Ovary (tissue), 9 donors: ENCODE results near the gene CHCHD1. TPM values are rescaled to one million over a fixed set of nuclear protein-coding genes. Genes with fewer than 3 reads are reported as not detected.

Experiments used
- DNase-seq, 5 donors: peaks; one replicate each; pipeline ENCODE4 v3.0.0-alpha.2; 2019 to 2020
- H3K27ac ChIP-seq, 2 donors: fragments of 200-600 bp; one replicate each; pipeline versions ENCODE4 v1.5.1 to v1.8.0; 2019 to 2022
- H3K27me3 ChIP-seq: fragments of 200-600 bp; one replicate; pipeline ENCODE4 v1.8.0; 2022
- H3K36me3 ChIP-seq: fragments of 200-600 bp; sonication (generic); one replicate; pipeline ENCODE4 v1.5.1; 2019
- H3K4me1 ChIP-seq: one replicate; pipeline ENCODE4 v1.8.1; 2013; ENCODE audit warnings: mild to moderate bottlenecking, moderate library complexity; ENCODE audit not compliant: insufficient read depth
- H3K4me3 ChIP-seq: fragments of 200-600 bp; sonication (generic); one replicate; pipeline ENCODE4 v1.5.1; 2017
- H3K9me3 ChIP-seq, 2 donors: fragments of 200-600 bp in 1 of 2; sonication (generic) in 1 of 2; one replicate each; pipeline versions ENCODE4 v1.5.1 to v1.8.1; 2013 to 2019; ENCODE audit warnings: mild to moderate bottlenecking in 1 of 2, moderate library complexity in 1 of 2
- EP300 ChIP-seq: sonication (generic); formaldehyde crosslinking; IDR thresholded peaks from one replicate; pipeline ENCODE4 v1.6.1; 2017; ENCODE audit warnings: antibody characterized with exemption
- POLR2A ChIP-seq: fragments of 450-650 bp; IDR thresholded peaks from one replicate; pipeline ENCODE4 v1.6.1; 2017; ENCODE audit warnings: antibody characterized with exemption, mild to moderate bottlenecking, moderate library complexity
- WGBS, 3 donors: extraction: QIAGEN DNeasy Blood & Tissue Kit in 1 of 3; methylation state at CpG; one replicate each; pipeline versions ENCODE4 v1.1.5 to v1.1.7; 2013 to 2017; 5-methylcytosine and 5-hydroxymethylcytosine counted together
- intact Hi-C, 4 donors: fragments of 100-400 bp; cut with DNase I; formaldehyde crosslinking; loops; one replicate each; pipeline versions ENCODE4 v1.11.0 to v1.15.1; 2022 to 2023
- polyA plus RNA-seq, 2 donors: library from polyadenylated mRNA; stranded (reverse); fragments of 200-250 nt in 1 of 2; fragments of 350-450 nt in 1 of 2; fragmentation: Illumina TruSeq in 1 of 2; extraction: RNeasy Lipid Tissue Mini Kit (QIAGEN cat#74804) in 1 of 2; gene quantifications; one replicate each; pipeline ENCODE4 v1.2.3, GENCODE V29; 2013 to 2014
- total RNA-seq, 7 donors: library from RNA; depleted of rRNA in 2 of 7; stranded (reverse); fragments of >200 nt in 2 of 7; fragmentation: NEBNext Ultra II Directional in 3 of 7; extraction: Animal tissue kit (Norgen Biotek cat#: 25700) in 3 of 7; gene quantifications; one replicate each; pipeline versions ENCODE4 v1.1.0 to v1.2.4, GENCODE V29; 2016 to 2023
- TF ChIP-seq, protein P1 (sequence below), 3 donors: fragments of 450-650 bp in 2 of 3; fragments of 200-600 bp in 1 of 3; IDR thresholded peaks; one replicate each; pipeline versions ENCODE4 v1.5.1 to v1.8.0; 2016 to 2022; ENCODE audit warnings: antibody characterized with exemption in 3 of 3, mild to moderate bottlenecking in 1 of 3
- donor health status: DM: no; HTN: no; CAD: no; lungs with moderate emphysema.
- donor health status: DM: no; HTN: no; CAD: no.
- donor health status: Bipolar disorder and iron deficiency.
- donor health status: DM: yes; HTN: yes; CAD: no.
- donor health status: DM: no; HTN: no; CAD: no.
- donor health status: DM: yes; HTN: yes; CAD: no.

CHCHD1 gene
- total and polyA plus RNA-seq, 9 donors: 12.5 to 33.4 (median 18.0) TPM

- Histone ChIP-seq H3K27me3 (no peaks in the 10 kb centered on the region), H3K4me1 (peaks cover 6% of the 10 kb centered on the region), H3K27ac (peak within 1 kb of the TSS; percentile 73 to 81), H3K4me3 (peak within 1 kb of the TSS; percentile 97), H3K9me3 (no peaks in the 10 kb centered on the region), H3K36me3 (no peaks in the 10 kb centered on the region)
- intact Hi-C loops: no loop called here
- 0% methylated on average over 36 of the region's 36 CpGs for WGBS, 3 donors
- DNase-seq: peak; percentile 95 to 98 (median 97)
- peak; percentile 88 for TF ChIP-seq POLR2A
- TF ChIP-seq, protein P1, sequence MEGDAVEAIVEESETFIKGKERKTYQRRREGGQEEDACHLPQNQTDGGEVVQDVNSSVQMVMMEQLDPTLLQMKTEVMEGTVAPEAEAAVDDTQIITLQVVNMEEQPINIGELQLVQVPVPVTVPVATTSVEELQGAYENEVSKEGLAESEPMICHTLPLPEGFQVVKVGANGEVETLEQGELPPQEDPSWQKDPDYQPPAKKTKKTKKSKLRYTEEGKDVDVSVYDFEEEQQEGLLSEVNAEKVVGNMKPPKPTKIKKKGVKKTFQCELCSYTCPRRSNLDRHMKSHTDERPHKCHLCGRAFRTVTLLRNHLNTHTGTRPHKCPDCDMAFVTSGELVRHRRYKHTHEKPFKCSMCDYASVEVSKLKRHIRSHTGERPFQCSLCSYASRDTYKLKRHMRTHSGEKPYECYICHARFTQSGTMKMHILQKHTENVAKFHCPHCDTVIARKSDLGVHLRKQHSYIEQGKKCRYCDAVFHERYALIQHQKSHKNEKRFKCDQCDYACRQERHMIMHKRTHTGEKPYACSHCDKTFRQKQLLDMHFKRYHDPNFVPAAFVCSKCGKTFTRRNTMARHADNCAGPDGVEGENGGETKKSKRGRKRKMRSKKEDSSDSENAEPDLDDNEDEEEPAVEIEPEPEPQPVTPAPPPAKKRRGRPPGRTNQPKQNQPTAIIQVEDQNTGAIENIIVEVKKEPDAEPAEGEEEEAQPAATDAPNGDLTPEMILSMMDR (IDR thresholded peaks at IDR 0.05): peak in 2 of 3 donors; percentile 7 to 25
- no peak for TF ChIP-seq EP300
Observed at GRCh38 chr10:73743905-73744663, 37.8 kb upstream of the CHCHD1 start, which contains the start of gene SEC24C. Gene SEC24C (plus strand): TSS chr10:73744372. CDS start chr10:73746833, 2,461 bp downstream.

GRCh38 chr10:73744664-73744975, 37.2 kb upstream of the CHCHD1 start:
- Histone ChIP-seq H3K27me3 (no peaks in the 10 kb centered on the region), H3K36me3 (no peaks in the 10 kb centered on the region), H3K9me3 (no peaks in the 10 kb centered on the region), H3K4me1 (peaks cover 6% of the 10 kb centered on the region), H3K27ac (peak overlapping the region; percentile 73 to 81), H3K4me3 (peak overlapping the region; percentile 97)
- DNase-seq: peak in 1 of 5 donors; percentile 37
- WGBS, 3 donors: 0 to 1% (median 1%) methylated on average over 10 of the region's 10 CpGs
- intact Hi-C loops: no loop called here
- TF ChIP-seq EP300: no peak
- TF ChIP-seq POLR2A: no peak
- TF ChIP-seq, protein P1 (IDR thresholded peaks at IDR 0.05): no peak

GRCh38 chr10:73746721-73747120, 35.1 kb upstream of the CHCHD1 start:
- intact Hi-C loops: no loop called here
- Histone ChIP-seq H3K27me3 (no peaks in the 10 kb centered on the region), H3K27ac (no peak overlapping the region), H3K4me1 (peaks cover 6% of the 10 kb centered on the region), H3K36me3 (no peaks in the 10 kb centered on the region), H3K9me3 (no peaks in the 10 kb centered on the region), H3K4me3 (no peak overlapping the region)
- WGBS, 3 donors: 78 to 86% (median 80%) methylated on average over 2 of the region's 2 CpGs
- DNase-seq: no peak
- TF ChIP-seq EP300 (no peak), POLR2A (no peak)
- TF ChIP-seq, protein P1 (IDR thresholded peaks at IDR 0.05): no peak

- H3K9me3 ChIP-seq: no peaks in the 10 kb centered on the region
- intact Hi-C loops: no loop called here
- no peak for DNase-seq
- H3K27ac ChIP-seq: no peak overlapping the region
- TF ChIP-seq POLR2A (no peak), EP300 (no peak)
- TF ChIP-seq, protein P1 (IDR thresholded peaks at IDR 0.05): no peak
- no peaks in the 10 kb centered on the region for H3K36me3 ChIP-seq
- 85 to 100% (median 92%) methylated on average over 1 of the region's 1 CpG for WGBS, 3 donors
- H3K4me3 ChIP-seq: no peak overlapping the region
- no peaks in the 10 kb centered on the region for H3K27me3 ChIP-seq
- H3K4me1 ChIP-seq: peaks cover 2% of the 10 kb centered on the region
Observed at GRCh38 chr10:73750819-73751218, 31.0 kb upstream of the CHCHD1 start.
